HG03469 (cell line): ENCODE results near the gene MFNG.

Source experiments
- ATAC-seq: cut with Tn5 transposase; IDR thresholded peaks from one replicate; pipeline ENCODE4 v1.9.1; 2021; ENCODE audit warnings: mild to moderate bottlenecking, moderate library complexity, moderate number of reproducible peaks; ENCODE audit not compliant: unreplicated experiment

The MFNG gene

DNA sequence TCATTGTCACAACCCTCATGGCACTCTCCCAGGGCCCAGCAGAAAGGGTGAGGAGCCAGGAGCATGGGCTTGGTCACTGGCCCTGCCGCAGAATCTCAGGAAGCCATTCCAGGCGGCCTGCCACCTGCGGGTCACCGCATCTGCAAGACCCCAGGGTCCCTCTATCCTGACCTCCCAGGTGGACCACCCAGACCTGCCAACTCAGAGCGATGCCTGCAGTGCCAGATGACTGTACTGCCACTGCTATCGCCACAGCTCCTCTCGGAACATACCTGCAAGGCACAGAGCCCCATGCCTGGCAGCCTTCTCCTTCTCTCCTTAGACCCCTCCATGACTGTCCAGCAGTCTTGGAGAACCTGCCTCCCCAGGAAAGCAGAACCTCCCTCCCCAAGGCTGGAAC lies 32.5 kb downstream of the MFNG start:
- ATAC-seq: no peak

GRCh38 chr22:37451218-37451617 lies 35.0 kb downstream of the MFNG start:
- no peak for ATAC-seq

DNA sequence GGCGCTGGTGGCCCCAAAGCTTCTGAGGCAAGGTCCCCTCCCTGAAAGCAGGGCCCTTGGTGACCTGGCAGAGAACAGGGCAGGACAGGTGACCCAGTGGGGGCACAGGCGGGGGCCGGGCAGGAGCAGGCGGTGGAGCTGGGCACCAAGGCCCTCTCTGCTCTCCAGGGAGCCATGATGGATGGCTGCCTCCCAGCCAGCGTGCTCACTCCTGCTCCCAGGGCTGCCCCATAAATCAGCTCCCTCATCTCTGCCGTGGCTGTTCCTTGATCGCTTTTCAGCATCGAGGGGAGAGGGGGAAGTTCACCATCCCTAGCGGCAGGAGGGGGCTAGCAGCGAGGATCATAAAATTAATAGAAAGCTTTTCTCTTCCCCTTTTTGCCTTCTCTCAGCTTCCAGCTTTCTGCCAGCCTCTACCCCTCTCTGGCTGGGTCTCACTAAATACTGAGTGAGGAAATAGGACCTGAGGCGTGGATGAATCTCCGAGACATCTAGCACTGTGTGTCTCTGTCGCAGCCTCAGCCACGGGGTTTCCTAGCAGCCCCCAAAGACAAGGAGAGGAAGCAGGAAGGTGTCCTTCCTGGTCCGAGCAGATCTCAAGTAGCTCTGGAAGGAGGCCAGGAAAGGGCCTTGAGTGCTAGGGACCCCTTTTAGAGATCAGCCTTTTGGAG lies 36.7 kb downstream of the MFNG start:
- no peak for ATAC-seq

DNA sequence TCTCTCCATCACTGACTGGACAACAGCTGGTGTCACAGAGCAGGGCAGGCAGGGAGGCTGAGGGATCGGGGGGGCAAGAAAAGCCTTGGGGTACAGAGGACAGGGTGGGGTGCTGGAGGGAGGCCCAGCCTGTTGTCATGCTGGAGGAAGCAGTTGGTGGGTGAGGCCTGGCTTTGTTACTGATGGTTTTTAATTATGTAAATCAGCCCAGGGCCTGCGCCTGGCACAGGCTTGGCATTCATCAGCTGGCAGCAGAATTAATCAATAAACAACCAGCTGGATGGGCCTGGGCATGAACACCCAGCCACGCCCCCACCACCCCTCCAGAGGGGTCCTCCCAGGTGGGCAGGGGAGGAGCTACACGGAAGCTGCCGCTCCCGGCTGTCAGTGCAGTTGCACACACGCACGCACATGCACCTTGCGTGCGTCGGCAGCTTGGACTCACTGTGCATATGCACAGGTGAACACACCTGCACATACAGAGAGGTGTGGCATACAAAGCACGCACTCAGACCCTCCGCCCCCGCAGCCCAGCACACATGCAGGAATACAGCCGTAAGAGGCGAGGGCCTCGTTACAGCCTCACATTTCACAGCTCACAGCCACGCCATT lies 37.6 kb downstream of the MFNG start:
- ATAC-seq: no peak

- no peak for ATAC-seq
Observed at GRCh38 chr22:37445501-37445900, 40.7 kb downstream of the MFNG start.

DNA sequence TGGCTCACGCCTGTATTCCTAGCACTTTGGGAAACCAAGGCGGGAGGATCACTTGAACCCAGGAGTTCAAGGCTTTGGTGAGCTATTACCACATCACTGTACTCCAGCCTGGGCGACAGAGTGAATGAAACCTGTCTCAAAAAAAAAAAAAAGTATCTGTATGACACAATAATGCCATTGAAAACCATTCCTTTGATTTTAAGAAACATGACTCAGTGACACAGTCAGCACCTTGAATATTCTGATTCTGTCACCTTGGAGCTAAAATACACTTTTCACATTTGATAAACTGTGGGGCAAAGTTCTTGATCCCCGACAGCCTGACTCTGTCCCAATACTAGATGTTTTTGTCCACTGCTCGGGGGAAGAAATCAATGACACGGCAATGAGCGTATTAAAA lies 42.2 kb downstream of the MFNG start:
- ATAC-seq: no peak

DNA sequence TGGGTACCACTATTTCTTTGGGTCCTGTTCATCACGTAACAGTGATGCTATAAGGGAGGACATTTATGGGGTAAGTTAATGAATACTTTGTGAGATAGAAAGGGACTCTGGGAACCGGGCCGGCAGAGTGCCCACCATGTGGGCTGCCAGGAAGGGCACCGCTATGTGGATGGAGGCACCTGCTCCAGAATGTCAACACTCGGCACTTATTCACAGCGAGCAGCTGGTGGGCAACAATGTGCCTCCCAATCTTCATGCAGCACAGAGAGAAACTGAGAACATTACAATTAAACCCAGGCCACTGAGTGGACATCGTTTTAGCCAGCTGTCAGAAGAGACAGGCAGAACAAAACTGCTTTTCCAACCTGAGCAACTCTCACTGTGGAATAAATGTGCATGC lies 43.1 kb downstream of the MFNG start:
- ATAC-seq: no peak

DNA sequence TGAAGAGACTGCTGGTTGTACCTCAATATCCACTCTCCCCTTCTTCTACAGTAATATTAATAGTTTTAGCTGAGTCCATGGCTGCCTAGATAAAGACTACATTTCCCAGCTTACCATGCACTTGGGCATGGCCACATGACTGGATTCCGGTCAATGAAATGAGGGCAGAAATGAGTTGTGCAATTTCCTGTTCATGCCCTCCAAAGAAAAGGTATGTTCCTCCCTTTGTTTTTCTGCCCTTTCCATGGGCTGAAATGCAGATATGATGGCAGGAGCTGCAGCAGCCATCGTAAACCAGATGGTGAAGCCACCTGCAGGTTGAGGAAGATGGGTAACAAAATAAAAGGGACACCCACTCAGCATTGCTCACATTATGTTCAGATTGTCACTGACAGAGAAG lies 43.6 kb downstream of the MFNG start:
- no peak for ATAC-seq

DNA sequence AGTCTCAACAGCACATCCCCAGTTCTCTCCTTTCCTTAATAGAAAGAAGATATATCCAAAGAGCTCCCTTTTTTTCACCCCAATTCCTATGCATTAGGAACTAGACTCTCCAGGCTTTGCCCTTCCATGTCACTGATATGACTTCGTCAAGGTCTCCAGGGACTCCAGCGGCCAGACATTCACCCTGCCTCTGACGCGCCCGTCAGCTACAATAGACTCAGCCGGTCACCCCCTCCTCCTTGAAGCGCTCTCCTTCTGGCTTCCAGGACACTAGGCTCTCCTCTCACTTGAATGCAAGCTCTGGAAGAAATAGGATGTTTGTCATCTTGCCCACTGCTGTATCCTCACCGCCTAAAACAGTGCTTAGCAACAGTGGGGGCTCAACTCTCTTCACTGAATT lies 44.0 kb downstream of the MFNG start:
- ATAC-seq: no peak

- ATAC-seq: no peak
Observed at GRCh38 chr22:37440875-37441274, 45.3 kb downstream of the MFNG start.

DNA sequence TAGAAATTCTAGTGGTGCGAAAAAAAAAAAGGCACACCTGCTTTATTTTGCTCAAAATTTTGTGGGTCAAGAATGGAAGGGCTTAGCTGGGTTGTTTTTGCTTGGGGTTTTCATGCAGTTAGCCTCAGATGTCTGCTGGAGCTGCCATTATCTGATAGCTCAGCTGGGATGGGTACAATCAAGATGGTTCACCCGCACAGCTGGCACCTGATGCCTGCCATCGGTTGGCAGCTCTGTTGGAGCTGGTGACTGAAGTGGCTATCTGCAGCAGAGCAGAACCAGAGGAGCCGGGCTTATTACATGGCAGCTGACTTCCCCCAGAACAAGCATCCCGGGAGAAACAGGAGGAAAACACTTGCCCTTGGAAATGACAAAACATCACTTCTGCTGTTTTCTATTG lies 46.8 kb downstream of the MFNG start:
- no peak for ATAC-seq

- no peak for ATAC-seq
Observed at GRCh38 chr22:37435970-37436603, 50.1 kb downstream of the MFNG start.

DNA sequence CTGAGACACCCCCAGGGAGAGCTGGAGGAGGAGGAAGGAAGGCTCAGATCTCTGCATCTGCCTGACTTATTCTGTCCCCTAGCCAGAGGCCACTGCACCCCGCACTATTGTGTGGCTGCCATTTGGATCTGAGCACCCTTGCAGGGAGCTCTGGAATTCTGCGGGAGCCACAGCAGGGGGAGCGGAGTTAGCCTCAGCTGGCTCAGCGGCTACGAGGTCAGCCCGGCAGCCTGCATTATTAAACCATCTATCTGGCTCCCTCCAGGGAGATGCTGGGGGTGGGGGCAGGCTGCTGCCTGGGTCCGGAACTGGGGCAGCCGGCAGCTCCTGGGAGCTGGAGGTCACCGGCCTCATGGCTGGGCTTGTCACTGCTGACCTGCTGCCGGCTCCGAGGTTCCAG lies 52.4 kb downstream of the MFNG start:
- no peak for ATAC-seq

DNA sequence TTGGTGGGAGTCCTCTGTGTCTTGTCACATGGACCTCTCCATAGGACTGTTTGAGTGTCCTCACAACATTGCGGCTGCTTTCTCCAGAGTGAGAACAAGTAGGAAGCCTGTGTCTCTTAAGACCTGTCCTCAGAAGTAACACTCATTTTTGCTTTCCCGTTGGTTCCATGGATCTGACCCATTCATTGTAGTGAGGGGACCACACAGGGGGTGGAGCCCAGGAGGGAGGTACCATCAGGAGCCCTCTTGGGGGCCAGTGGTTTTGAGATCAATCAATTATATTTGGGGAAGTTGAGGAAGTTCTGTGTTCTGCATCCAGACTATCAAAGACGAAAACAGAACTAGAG lies 53.5 kb downstream of the MFNG start:
- no peak for ATAC-seq

DNA sequence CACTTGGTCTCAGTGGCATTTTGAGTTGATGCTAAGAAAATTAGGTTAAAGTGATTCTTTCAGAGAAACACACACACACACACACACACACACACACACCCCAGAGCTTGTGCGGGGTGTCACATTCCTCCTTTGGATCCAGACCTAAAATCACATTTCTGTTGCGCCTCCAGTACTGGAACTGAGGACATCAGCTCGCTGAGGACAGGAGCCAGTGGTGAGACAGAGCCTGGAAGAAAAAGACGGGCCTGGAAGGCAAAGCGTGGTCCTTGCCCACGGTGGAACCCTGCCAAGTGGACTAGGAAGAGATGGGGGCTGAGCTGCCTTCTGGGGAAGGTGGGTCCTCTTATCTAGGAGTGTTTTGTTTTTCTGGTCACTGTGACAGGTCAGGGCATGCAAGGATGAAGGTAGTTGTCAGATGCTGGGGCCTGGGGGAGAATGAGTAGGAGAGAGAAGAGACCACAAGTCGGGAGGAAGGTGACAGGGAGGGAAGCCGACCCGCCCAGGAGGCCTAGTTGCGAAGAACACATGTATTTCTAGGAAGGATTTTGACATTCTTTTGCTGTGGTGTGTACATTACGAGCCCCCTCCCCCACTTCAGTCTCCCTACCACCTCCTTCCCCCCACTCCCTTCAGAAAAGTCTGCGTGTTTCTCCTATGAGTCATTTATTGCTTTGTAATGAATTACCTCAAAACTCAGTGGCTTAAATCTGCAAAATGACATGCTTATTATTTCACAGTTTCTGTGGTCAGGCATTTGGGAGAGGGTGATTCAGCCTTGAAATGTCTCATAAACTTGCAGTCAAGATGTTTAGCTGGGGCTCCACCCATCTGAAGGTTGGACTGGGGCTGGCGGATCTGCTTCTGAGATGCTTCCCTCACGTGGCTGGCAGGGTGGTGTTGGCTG lies 54.1 kb downstream of the MFNG start:
- no peak for ATAC-seq

GRCh38 chr22:37431366-37431765 lies 54.8 kb downstream of the MFNG start:
- ATAC-seq: no peak

DNA sequence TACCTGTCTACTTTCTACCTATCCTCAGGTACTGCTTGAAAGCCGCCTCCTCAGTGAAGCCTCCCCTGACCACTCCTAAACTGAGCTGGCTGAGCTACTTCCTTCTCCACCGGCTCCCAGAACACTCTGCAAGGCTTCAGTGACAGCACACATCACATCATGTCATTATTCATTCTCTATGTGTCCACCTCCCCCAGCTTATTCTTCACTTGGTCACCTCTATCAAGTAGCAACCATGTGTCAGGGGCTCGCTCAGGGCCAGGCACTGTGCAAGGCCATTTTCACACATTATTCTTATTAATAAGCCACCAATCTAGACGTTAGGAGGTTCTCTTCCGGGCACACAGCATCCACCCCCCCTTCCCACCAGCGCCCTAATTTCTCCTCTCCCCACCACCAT lies 55.2 kb downstream of the MFNG start:
- no peak for ATAC-seq

- no peak for ATAC-seq
Observed at GRCh38 chr22:37428649-37429586, 57.3 kb downstream of the MFNG start.

GRCh38 chr22:37427711-37428635 lies 58.2 kb downstream of the MFNG start:
- ATAC-seq: no peak
